NCI-H524 treated with DMSO at 0.1 percent for 48 hours (cell line): ENCODE data around the gene APLNR.

Experiments
- DNase-seq: peaks from one replicate; lab custom pipeline; 2025; lab: John Stamatoyannopoulos, UW

The APLNR gene

DNA sequence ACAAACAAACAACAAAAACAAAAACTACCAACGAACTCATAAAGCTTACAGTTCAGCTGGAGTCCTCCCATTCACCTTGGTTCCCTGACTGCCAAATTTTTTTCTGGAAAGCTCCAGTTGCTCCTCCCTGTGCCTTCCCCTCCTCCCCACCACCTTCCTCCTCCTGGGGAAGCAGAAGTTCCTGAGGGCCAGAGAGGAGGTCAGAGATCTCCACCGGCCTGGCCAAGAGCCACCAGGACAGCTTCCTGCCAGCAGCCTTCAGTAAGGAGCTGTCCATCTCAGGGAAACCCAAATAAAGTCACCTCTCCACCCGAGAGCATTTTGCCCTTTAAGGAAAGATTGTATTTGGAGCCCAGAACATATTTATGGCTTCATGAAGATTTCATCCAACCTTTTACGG is 20.0 kb downstream of the APLNR start:
- no peak for DNase-seq

DNA sequence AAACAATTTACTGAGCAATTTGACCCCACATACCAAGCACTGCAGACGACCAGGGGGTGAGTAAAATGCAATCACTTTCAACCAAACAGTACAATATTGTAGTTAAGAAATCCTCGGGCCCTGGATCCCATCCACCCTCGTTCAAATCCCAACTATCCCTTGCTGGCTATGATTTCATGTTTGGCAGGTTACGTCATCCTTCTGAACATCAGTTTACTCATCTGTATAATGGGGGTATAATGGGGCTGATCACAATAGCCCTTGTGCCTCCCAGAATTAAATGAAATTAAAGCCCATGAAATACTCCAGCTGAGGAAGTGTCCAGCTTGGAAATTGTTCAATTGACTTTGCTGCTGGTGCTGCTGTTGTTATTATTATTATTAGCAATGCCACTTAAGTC is 20.6 kb downstream of the APLNR start:
- no peak for DNase-seq

DNA sequence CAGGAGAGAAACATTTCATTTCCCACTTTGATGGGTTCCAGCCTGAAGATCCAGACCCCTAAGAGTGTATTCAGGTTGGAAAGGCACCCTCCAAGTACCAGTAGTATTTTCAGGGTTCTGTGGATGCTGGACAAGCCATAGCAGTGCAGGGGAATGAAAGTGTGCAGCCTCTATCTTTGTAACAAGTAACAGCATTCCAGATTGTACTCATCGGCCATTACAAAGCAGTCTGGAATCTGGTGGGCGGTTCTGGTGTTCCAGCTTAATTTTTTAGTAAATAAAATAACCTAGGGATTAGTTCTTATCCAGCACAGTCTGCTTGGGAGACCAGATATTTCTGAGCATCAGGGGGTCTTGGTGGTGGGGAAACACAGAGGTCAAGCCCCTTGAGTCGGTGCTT is 22.6 kb downstream of the APLNR start:
- DNase-seq = no peak

GRCh38 chr11:57214098-57214417 is 23.0 kb downstream of the APLNR start:
- DNase-seq = no peak

GRCh38 chr11:57213342-57214097 is 23.5 kb downstream of the APLNR start:
- DNase-seq = no peak

GRCh38 chr11:57210781-57211180 is 26.3 kb downstream of the APLNR start:
- DNase-seq = no peak

- DNase-seq = no peak
Measured at GRCh38 chr11:57207168-57207567, 29.9 kb downstream of the APLNR start.

GRCh38 chr11:57205041-57205641 is 31.9 kb downstream of the APLNR start:
- DNase-seq = no peak

DNA sequence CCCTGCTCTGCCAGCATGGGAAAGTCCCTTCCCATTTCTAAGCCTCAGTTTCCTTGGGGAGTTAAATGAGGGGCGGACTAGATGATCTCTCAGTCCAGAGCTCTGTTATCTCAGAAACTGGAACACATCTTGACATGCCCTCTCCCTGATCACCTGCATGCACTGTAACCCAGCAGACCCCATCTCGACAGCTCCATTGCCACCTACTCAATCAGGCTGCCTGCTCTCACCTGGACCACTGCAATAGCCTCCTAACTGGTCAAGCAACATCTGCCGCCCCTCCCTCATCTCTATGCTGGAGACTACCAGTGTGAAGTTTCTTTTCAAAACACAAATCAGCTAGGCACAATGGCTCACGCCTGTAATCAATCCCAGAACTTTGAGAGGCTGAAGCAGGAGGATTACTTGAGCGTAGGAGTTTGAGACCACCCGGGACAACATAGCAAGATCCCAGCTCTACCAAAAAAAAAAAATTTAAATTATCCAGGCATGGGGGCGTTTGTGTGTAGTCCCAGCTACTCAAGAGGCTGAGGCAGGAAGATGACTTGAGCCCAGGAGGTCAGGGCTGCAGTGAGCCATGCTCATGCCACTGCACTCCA is 33.1 kb downstream of the APLNR start:
- DNase-seq = no peak

- no peak for DNase-seq
Measured at GRCh38 chr11:57203359-57203758, 33.7 kb downstream of the APLNR start.

DNA sequence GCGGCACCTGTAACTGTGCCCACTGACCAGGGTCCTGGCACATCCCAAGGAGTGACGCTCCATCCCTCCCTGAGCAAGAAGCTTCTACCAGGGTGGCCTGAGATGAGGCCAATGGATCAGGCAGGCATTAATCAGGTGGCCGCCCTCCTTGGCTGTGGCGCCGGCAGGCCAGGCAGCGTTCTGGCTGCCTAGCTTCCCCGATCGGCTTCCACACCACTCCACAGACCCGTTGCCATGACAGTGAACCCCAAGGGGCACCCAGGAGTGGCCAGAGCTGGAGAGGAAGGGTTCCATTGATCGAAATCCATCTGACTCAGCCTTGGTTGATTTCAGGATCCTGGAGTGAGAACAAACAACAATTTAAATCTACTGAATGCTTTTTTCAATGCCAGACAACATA is 34.8 kb downstream of the APLNR start:
- no peak for DNase-seq

GRCh38 chr11:57200917-57201316 is 36.1 kb downstream of the APLNR start:
- no peak for DNase-seq

DNA sequence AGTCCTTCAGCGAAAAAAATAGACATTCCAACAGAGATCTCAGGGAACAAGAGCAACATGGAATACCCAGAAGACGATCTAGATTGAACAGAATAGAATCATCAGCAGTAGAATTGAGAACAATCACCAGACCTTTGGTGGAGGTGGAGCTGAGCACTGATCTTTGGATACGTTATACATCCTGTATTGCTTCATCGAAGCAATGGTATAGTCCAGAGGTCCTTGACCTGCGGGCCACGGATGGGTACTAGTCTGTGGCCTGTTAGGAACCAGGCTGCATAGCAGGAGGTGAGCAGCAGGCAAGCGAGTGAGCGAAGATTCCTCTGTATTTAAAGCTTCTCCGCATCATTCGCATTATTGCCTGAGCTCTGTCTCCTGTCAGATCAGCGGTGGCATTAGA is 37.7 kb downstream of the APLNR start:
- DNase-seq = no peak

- no peak for DNase-seq
Measured at GRCh38 chr11:57197762-57198161, 39.3 kb downstream of the APLNR start.

DNA sequence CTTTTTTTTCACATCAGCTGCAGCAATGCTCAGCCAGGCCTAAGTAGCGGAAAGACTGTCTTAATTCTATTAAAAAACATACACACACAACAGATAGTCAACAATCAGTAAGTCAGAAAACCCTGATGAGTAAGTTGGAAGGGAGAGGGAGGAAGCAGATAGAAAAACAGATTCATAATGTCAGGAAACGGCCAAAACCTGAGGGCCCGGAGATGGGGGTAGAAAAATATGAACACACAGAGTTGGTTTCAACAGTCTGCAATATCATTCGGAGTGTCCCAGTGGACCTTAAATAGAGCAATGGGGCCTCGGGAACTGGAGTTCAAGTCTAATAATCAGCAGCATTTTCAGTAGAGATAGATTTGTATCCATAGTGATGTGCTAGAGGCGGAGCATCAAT is 40.5 kb downstream of the APLNR start:
- DNase-seq = no peak

- DNase-seq = no peak
Measured at GRCh38 chr11:57192316-57192715, 44.7 kb downstream of the APLNR start.

DNA sequence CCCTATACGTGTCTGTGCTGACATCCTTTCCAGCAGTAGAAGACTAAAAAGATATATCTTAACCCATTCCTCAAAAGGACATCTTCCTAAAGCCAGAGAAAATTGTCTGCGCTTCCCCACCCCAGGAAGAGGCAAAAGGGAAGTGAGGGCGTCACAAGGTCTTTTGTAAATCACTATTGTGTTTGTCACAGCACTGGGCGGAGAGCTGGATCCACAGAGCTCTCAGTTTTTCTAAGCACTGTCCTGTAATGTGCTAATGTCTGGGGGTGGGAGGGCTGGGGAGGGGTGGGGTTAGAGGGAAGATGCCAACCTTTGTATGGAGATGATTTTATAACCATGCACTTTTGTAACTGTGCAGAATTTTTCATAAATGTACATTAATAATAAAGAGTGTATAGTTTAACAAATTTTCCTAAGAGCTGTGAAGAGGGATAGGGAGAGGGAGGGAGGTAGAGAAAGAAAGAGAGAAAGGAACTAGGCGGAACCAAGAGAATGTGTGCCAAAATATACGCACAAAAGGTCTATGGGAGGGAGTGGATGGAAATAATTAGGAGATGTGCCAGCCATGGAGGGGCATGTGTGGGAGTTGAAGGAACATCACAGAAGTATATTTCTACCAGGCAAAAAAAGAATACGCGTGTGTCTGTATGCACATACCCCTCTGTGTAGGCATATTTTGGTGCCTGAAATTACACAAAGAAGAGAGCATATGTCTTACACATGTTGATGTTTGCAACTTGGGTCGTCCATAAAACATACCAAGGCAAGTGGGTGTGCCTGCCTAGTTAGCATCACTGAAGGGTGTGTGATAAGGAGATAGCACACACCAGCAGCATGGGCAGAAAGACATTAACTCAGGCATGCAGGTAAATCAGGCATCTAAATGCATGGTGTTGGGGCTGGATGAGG is 45.5 kb downstream of the APLNR start:
- no peak for DNase-seq

GRCh38 chr11:57190548-57190947 is 46.5 kb downstream of the APLNR start:
- no peak for DNase-seq
